DND-41 (cell line): ENCODE data around the gene DDC.

ENCODE experiments used
- CTCF ChIP-seq: IDR thresholded peaks from 2 replicates; pipeline ENCODE4 v1.5.1; 2012; ENCODE audit warnings: borderline replicate concordance, low read length, moderate library complexity, mild to moderate bottlenecking; ENCODE audit not compliant: poor library complexity, severe bottlenecking; ENCODE audit errors: extremely low read depth
- EZH2 ChIP-seq: IDR thresholded peaks from 3 replicates; pipeline ENCODE4 v1.6.1; 2012; ENCODE audit warnings: borderline replicate concordance, low read depth, mild to moderate bottlenecking, moderate library complexity, low read length, inconsistent platforms; ENCODE audit not compliant: severe bottlenecking

GRCh38 chr7:50421043-50421442, 144.2 kb downstream of the DDC start:
- TF ChIP-seq CTCF (no peak), EZH2 (no peak)
